ENCODE results near the gene FBLN1.

Gene FBLN1

GRCh38 chr22:45549762-45550378 lies 47.2 kb downstream of the FBLN1 start:
- H3K27ac ChIP-seq: no peak overlapping the region
- TF ChIP-seq CTCF (conservative IDR thresholded peaks at IDR 0.05) (no peak), ZFX (IDR thresholded peaks at IDR 0.05) (no peak)

- TF ChIP-seq CTCF (conservative IDR thresholded peaks at IDR 0.05) (no peak), ZFX (IDR thresholded peaks at IDR 0.05) (no peak)
Observed at GRCh38 chr22:45550416-45550815, 47.7 kb downstream of the FBLN1 start.

GRCh38 chr22:45550891-45551290 lies 48.2 kb downstream of the FBLN1 start:
- no peak for TF ChIP-seq ZFX (IDR thresholded peaks at IDR 0.05)
- TF ChIP-seq CTCF (conservative IDR thresholded peaks at IDR 0.05): no peak
- H3K27ac ChIP-seq: no peak overlapping the region

More at GRCh38 chr22:45550416-45550815, 47.7 kb downstream of the FBLN1 start:
- H3K27ac ChIP-seq: no peak overlapping the region

GRCh38 chr22:45551310-45552016 lies 48.8 kb downstream of the FBLN1 start:
- no peak overlapping the region for H3K27ac ChIP-seq
- TF ChIP-seq ZFX (IDR thresholded peaks at IDR 0.05) (no peak), CTCF (conservative IDR thresholded peaks at IDR 0.05) (no peak)

- no peak overlapping the region for H3K27ac ChIP-seq
- TF ChIP-seq CTCF (conservative IDR thresholded peaks at IDR 0.05) (no peak), ZFX (IDR thresholded peaks at IDR 0.05) (no peak)
Observed at GRCh38 chr22:45552017-45552411, 49.3 kb downstream of the FBLN1 start.

- H3K27ac ChIP-seq: peak overlapping the region; percentile 52
- no peak for TF ChIP-seq ZFX (IDR thresholded peaks at IDR 0.05)
- no peak for TF ChIP-seq CTCF (conservative IDR thresholded peaks at IDR 0.05)
Observed at GRCh38 chr22:45552580-45553350, 50.1 kb downstream of the FBLN1 start.

Data from C4-2B (cell line).